ENCODE results near the gene NBPF11.
"Not testable (repeated sequence)": the region's sequence is repeated elsewhere in the genome, so short reads cannot be mapped to it uniquely, and the experiment has no call there.

The NBPF11 gene

DNA sequence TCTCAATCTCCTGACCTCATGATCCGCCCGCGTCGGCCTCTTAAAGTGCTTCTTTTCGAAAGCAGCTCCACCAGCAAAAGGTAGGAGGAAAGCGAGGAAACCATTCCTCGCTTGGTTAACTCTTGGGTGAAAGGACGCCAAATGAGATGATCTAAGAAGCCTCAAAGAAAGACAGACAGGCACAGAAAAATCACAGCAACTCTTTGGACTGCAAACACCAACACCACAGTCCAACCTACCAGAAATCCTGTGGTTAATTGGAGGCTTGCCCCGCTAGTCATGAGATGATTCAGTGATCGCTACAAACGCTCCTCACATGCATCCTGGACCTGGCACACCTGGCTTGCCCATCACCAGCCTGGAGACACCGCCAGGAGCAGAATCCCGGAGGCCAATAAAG, 1.1 kb downstream of the NBPF11 start:
- not testable (repeated sequence) for DNase-seq (ENCODE audit: low read depth, low spot score)

DNA sequence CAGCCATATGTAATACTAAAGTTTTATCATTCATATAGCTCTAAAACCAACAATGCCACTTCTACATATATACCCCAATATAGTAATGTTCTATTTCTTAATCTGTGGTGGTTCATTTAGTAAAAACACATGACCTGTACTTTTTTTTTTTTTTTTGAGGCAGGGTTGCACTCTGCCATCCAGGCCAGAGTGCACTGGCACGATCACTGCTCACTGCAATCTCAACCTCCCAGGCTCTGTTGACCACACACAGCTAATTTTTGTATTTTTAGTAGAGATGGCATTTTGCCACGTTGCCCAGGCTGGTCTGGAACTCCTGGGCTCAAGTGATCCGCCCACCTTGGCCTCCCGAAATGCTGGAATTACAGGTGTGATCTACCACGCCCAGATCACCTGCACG, 2.1 kb downstream of the NBPF11 start:
- DNase-seq (ENCODE audit: low read depth, low spot score): not testable (repeated sequence)

GRCh38 chr1:148149050-148149815, 2.8 kb downstream of the NBPF11 start:
- not testable (repeated sequence) for DNase-seq (ENCODE audit: low read depth, low spot score)

- not testable (repeated sequence) for DNase-seq (ENCODE audit: low read depth, low spot score)
These were observed 4.8 kb downstream of the NBPF11 start for GRCh38 chr1:148147052-148147838.

DNA sequence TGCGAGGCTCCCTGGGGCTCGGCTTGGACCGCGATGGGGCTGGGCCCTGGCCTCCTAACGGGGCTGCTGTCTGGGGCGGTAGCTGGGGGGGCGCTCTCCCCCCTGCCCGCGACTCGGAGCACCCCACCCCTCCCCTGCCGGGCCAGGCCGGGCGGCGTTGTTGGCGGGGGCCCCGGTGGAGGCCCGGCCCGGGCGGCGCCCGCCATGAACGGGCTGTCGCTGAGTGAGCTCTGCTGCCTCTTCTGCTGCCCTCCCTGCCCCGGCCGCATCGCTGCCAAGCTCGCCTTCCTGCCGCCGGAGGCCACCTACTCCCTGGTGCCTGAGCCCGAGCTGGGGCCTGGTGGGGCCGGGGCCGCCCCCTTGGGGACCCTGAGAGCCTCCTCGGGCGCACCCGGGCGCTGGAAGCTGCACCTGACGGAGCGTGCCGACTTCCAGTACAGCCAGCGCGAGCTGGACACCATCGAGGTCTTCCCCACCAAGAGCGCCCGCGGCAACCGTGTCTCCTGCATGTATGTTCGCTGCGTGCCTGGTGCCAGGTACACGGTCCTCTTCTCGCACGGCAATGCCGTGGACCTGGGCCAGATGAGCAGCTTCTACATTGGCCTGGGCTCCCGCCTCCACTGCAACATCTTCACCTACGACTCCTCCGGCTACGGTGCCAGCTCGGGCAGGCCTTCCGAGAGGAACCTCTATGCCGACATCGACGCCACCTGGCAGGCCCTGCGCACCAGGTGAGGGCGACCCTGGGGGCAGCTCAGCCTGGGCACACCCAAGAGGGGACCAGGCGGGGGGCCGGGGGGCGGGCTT, 5.7 kb downstream of the NBPF11 start:
- DNase-seq (ENCODE audit: low read depth, low spot score): not testable (repeated sequence)

GRCh38 chr1:148143223-148143622, 8.9 kb downstream of the NBPF11 start:
- not testable (repeated sequence) for DNase-seq (ENCODE audit: low read depth, low spot score)

- DNase-seq (ENCODE audit: low read depth, low spot score): not testable (repeated sequence)
These were observed 10.1 kb downstream of the NBPF11 start for GRCh38 chr1:148141936-148142335.

DNA sequence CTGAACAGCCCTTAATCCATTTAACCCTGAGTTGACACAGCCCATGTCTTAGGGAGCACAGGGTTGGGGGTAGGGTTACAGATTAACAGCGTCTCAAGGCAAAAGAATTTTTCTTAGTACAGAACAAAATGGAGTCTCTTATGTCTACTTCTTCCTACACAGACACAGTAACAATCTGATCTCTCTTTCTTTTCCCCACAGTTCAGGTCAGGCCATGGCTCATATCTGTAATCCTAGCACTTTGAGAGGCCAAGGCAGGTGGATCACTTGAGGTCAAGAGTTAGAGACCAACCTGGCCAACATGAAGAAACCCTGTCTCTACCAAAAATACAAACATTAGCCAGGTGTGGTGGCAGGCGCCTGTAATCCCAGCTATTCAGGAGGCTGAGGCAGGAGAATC, 13.5 kb downstream of the NBPF11 start:
- not testable (repeated sequence) for DNase-seq (ENCODE audit: low read depth, low spot score)

DNA sequence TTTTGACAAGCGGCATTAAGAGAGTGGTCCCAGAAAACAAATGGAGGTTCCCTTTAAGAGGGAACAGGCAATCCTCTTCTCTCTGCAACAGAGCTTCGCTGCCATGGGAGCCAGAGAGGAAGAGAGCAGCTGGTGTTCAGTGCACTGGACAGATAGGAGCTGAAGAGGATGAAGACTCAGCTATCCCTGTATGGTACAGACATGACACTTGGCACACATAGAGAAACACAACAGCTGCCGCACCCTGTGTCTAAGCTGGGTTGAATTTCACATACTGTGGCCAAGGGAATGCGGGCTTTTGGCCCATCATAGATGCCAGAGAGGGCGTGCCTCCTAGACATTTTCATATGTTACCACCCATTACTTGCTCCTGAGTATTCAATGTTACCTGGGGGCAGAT, 29.7 kb downstream of the NBPF11 start:
- DNase-seq (ENCODE audit: low read depth, low spot score): not testable (repeated sequence)

- not testable (repeated sequence) for DNase-seq (ENCODE audit: low read depth, low spot score)
These were observed 31.7 kb downstream of the NBPF11 start for GRCh38 chr1:148120395-148120794.

DNA sequence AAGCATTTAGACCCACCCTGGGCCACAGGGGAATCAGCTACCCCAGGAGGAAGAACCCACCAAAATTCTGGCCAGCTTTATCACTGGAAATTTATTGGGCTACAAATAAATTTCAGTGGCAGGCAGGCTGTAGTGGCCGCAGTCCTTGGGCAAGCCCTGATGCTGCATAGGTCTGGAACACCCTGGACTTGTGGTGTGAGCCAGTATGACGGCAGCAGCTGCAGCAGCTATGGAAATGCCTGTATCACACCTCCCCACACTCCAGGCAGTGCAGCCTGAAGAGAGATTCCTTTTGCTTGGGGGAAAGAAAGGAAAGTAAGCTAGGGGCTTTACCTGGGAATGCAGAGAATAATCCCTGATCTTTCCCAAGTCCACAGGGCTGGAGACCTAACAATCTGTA, 56.3 kb downstream of the NBPF11 start:
- not testable (repeated sequence) for DNase-seq (ENCODE audit: low read depth, low spot score)

DNA sequence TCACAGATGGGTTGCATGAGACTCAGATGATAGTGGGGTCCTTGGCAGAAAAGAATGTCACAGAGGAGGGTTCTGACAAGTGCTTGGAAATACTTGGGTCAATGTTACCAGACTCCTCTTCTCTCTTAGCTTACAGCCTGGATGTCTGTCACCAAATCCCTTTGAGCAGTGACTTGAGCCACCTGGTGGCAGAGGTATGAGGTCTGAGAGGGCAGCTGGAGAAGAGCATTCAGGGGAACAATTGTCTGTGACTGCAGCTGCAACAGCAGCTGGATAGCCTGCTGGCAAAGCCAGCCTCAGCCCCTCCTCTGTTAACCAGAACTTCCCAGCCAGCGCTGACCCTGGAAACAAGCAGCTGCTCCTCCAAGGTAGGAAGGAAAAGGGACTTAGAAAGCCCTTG, 65.9 kb downstream of the NBPF11 start:
- not testable (repeated sequence) for DNase-seq (ENCODE audit: low read depth, low spot score)

- DNase-seq (ENCODE audit: low read depth, low spot score): not testable (repeated sequence)
These were observed 70.9 kb downstream of the NBPF11 start for GRCh38 chr1:148081205-148081604.

- DNase-seq (ENCODE audit: low read depth, low spot score): not testable (repeated sequence)
These were observed 73.2 kb downstream of the NBPF11 start for GRCh38 chr1:148078632-148079519.

GRCh38 chr1:148078090-148078489, 74.0 kb downstream of the NBPF11 start:
- not testable (repeated sequence) for DNase-seq (ENCODE audit: low read depth, low spot score)

GRCh38 chr1:148077458-148077857, 74.6 kb downstream of the NBPF11 start:
- DNase-seq (ENCODE audit: low read depth, low spot score): not testable (repeated sequence)

- DNase-seq (ENCODE audit: low read depth, low spot score): not testable (repeated sequence)
These were observed 78.7 kb downstream of the NBPF11 start for GRCh38 chr1:148073392-148073791.

GRCh38 chr1:148068606-148069005, 83.5 kb downstream of the NBPF11 start:
- DNase-seq (ENCODE audit: low read depth, low spot score): not testable (repeated sequence)

DNA sequence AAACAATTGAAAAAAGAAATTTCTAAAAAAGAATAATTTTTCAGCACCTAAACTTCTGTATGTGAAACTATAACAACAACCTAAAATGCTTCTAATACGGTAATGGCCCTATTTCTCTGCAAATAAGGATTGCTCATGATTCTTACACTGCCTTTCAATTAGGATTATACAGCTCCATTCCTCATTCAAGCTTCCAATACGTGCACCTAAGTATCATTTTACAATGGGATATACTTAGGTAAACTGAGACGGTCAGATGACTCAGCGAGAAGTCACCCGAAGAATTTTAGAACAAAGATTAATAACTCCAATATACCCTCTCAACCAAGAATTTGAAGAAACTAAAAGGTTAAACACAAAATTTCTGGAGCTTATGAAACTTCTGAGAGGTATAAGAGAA, 83.9 kb downstream of the NBPF11 start:
- not testable (repeated sequence) for DNase-seq (ENCODE audit: low read depth, low spot score)

DNA sequence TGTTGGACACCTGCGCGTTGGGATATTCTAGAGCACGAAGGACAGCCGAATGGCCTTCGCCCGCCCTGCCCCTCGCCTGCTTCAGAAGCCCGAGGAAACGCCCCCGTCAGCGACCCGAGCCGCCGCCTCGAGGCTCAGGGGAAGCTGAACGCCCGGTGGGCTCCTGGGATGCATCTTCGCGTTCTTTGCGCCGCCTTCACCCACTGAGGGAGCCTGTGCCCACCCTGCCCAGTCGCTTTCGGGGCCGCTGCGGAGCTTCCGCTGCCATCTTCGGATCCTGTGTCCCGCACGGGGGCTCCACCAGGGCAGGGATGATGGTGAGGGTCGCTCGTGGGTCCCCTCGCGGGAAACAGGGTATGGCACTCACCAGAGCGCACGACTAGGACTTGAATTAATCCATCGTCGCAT, 91.8 kb downstream of the NBPF11 start:
- DNase-seq (ENCODE audit: low read depth, low spot score): not testable (repeated sequence)

GRCh38 chr1:148057384-148057783, 94.7 kb downstream of the NBPF11 start:
- DNase-seq (ENCODE audit: low read depth, low spot score): not testable (repeated sequence)
